PC-9 (cell line): ENCODE results near the gene COQ8A.

Experiments used
- CTCF ChIP-seq: fragments of 200-600 bp; sonication (generic); conservative IDR thresholded peaks from 2 replicates; pipeline ENCODE4 v1.6.1; 2017; ENCODE audit warnings: mixed run types, antibody characterized with exemption, mild to moderate bottlenecking, moderate library complexity
- EZH2 ChIP-seq: fragments of 200-600 bp; sonication (generic); IDR thresholded peaks from 2 replicates; pipeline ENCODE4 v1.8.0; 2017; ENCODE audit warnings: antibody characterized with exemption, low read depth

GRCh38 chr1:226919587-226919986, 20.5 kb upstream of the COQ8A start:
- TF ChIP-seq CTCF (no peak), EZH2 (no peak)
